DND-41 (cell line): ENCODE data around the gene CLPTM1L.

Source experiments
- ATAC-seq: fragments of 200-7000 bp; cut with Tn5 transposase; 3 replicates; pipeline ENCODE4 v1.9.1; 2021; ENCODE audit warnings: low read depth; ENCODE audit not compliant: insufficient read depth
- DNase-seq: peaks from one replicate; pipeline ENCODE4 v3.0.0-alpha.2; 2020
- H2AFZ ChIP-seq: 2 replicates; pipeline ENCODE4 v1.6.0; 2012; ENCODE audit warnings: low read depth, low read length
- H3K27ac ChIP-seq: 2 replicates; pipeline ENCODE4 v1.5.1; 2012; ENCODE audit warnings: low read length, inconsistent platforms
- H3K27me3 ChIP-seq: fragments of 200-600 bp; sonication (generic); 2 replicates; pipeline ENCODE4 v1.6.0; 2012; ENCODE audit warnings: low read length, mild to moderate bottlenecking, inconsistent platforms; ENCODE audit not compliant: insufficient read depth, poor library complexity
- H3K36me3 ChIP-seq: 2 replicates; pipeline ENCODE4 v1.5.1; 2012; ENCODE audit warnings: low read length, inconsistent platforms; ENCODE audit not compliant: insufficient read depth
- H3K4me1 ChIP-seq: 2 replicates; pipeline ENCODE4 v1.5.1; 2012; ENCODE audit warnings: mild to moderate bottlenecking, low read length; ENCODE audit not compliant: insufficient read depth
- H3K4me2 ChIP-seq: 2 replicates; pipeline ENCODE4 v1.6.0; 2012; ENCODE audit warnings: mild to moderate bottlenecking, moderate library complexity, low read length, inconsistent platforms; ENCODE audit not compliant: insufficient read depth
- H3K4me3 ChIP-seq, 2 experiments: fragments of 200-600 bp in 1 of 2; shearing (Covaris generic) in 1 of 2; 2 replicates each; pipeline ENCODE4 v1.5.1; 2012 to 2016; ENCODE audit warnings: inconsistent platforms in 2 of 2, low read length in 2 of 2, mild to moderate bottlenecking in 2 of 2, low read depth in 1 of 2, moderate library complexity in 1 of 2
- H3K79me2 ChIP-seq: 2 replicates; pipeline ENCODE4 v1.6.0; 2012; ENCODE audit warnings: low read length, inconsistent platforms; ENCODE audit not compliant: insufficient read depth
- H3K9ac ChIP-seq: 2 replicates; pipeline ENCODE4 v1.6.0; 2012; ENCODE audit warnings: low read depth, mild to moderate bottlenecking, inconsistent platforms, low read length, moderate library complexity
- H3K9me3 ChIP-seq: 2 replicates; pipeline ENCODE4 v1.5.1; 2012; ENCODE audit warnings: low read length, moderate library complexity, mild to moderate bottlenecking, inconsistent platforms; ENCODE audit not compliant: insufficient read depth, severe bottlenecking
- H4K20me1 ChIP-seq: 2 replicates; pipeline ENCODE4 v1.6.0; 2012; ENCODE audit warnings: low read length; ENCODE audit not compliant: insufficient read depth
- EZH2 ChIP-seq: IDR thresholded peaks from 3 replicates; pipeline ENCODE4 v1.6.1; 2012; ENCODE audit warnings: borderline replicate concordance, low read depth, mild to moderate bottlenecking, moderate library complexity, low read length, inconsistent platforms; ENCODE audit not compliant: severe bottlenecking
- TF ChIP-seq, protein P1 (sequence below): IDR thresholded peaks from 2 replicates; pipeline ENCODE4 v1.5.1; 2012; ENCODE audit warnings: borderline replicate concordance, low read length, moderate library complexity, mild to moderate bottlenecking; ENCODE audit not compliant: poor library complexity, severe bottlenecking; ENCODE audit errors: extremely low read depth

Gene CLPTM1L

DNA sequence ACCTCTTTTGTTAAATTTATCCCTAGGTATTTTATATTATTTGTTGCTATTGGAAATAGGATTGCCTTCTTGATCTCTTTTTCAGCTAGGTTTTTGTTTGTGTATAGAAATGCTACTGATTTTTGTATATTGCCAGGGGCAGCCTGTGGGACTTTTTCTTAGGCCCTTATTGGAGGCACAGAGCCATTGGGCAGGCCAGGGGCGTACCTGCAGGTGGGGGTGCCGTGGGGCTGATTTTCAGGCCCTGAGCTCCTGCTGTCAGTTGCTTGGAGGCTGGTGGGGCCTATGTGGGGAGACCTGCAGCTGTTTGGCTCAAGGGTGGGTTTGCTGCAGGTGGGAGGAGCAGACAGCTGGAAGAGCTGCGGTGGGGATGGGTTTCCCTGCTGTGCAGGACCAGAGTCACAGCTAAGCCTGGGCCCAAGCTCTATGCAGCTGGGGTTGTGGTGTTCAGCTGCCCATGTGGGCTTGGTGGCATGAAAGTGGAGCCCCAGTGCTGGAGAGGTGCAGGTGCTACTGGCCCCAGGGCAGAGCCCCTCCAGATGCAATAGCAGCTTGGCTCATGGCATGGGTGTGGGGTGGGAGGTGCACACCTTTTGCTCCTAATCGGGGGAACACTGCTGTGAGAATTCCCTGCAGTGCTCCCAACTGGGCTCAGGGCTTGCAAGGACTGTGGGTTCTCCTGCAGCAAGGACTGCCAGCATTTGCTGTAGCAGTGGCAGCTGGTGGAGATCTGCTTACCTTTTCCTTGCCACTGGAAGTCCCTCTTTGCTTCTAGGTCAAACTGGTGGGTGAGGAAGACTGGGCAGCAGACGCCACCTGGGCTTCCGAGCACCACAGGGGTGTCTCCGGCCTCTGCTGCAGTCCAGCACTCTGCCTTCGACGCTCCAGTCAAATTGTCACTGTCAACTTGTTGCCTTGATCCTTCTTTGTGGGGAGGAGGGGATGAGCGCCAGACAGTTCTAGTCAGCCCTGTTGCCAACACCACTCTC lies 7.6 kb upstream of the CLPTM1L start:
- TF ChIP-seq, protein P1, sequence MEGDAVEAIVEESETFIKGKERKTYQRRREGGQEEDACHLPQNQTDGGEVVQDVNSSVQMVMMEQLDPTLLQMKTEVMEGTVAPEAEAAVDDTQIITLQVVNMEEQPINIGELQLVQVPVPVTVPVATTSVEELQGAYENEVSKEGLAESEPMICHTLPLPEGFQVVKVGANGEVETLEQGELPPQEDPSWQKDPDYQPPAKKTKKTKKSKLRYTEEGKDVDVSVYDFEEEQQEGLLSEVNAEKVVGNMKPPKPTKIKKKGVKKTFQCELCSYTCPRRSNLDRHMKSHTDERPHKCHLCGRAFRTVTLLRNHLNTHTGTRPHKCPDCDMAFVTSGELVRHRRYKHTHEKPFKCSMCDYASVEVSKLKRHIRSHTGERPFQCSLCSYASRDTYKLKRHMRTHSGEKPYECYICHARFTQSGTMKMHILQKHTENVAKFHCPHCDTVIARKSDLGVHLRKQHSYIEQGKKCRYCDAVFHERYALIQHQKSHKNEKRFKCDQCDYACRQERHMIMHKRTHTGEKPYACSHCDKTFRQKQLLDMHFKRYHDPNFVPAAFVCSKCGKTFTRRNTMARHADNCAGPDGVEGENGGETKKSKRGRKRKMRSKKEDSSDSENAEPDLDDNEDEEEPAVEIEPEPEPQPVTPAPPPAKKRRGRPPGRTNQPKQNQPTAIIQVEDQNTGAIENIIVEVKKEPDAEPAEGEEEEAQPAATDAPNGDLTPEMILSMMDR: no peak
- TF ChIP-seq EZH2: no peak
- Histone ChIP-seq H3K4me2 (no peak overlapping the region), H3K4me3 (no peak overlapping the region), H3K36me3 (no peaks in the 10 kb centered on the region), H3K9me3 (no peaks in the 10 kb centered on the region), H3K9ac (no peak overlapping the region), H4K20me1 (no peaks in the 10 kb centered on the region), H3K79me2 (no peaks in the 10 kb centered on the region), H3K27ac (peak overlapping the region; percentile 43; the same call in 1 of the 2 replicates), H2AFZ (no peak overlapping the region), H3K4me1 (peaks cover 6% of the 10 kb centered on the region; the same call in 1 of the 2 replicates), H3K27me3 (no peaks in the 10 kb centered on the region)
- ATAC-seq: peak; percentile 65
- peak; percentile 43 for DNase-seq

DNA sequence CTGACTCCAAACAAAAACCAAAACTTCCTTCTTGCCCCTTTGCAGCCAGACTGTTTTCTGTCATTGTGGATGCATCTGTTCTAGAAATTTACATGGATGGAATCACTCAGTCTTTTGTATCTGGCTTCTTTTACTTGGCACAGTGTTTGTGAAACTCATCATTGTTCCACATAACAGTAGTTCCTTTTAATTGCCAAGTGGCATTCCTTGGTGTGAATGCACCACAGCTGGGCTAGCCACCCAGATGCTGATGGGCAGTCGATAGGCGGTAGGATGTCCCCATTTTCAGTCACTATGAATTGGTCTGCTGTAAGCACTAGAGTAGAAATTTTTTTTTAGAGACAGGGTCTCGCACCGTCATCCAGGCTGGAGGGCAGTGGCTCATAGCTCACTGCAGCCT lies 6.3 kb upstream of the CLPTM1L start:
- Histone ChIP-seq H3K36me3 (no peaks in the 10 kb centered on the region; the same call in 1 of the 2 replicates), H4K20me1 (no peaks in the 10 kb centered on the region), H2AFZ (no peak overlapping the region), H3K4me1 (peaks cover 10% of the 10 kb centered on the region), H3K79me2 (peaks cover 2% of the 10 kb centered on the region; the same call in 1 of the 2 replicates), H3K4me2 (no peak overlapping the region), H3K9me3 (no peaks in the 10 kb centered on the region), H3K4me3 (no peak overlapping the region), H3K27ac (no peak overlapping the region), H3K9ac (no peak overlapping the region), H3K27me3 (no peaks in the 10 kb centered on the region)
- DNase-seq (no peak), ATAC-seq (no peak)
- TF ChIP-seq EZH2: no peak
- TF ChIP-seq, protein P1: no peak

DNA sequence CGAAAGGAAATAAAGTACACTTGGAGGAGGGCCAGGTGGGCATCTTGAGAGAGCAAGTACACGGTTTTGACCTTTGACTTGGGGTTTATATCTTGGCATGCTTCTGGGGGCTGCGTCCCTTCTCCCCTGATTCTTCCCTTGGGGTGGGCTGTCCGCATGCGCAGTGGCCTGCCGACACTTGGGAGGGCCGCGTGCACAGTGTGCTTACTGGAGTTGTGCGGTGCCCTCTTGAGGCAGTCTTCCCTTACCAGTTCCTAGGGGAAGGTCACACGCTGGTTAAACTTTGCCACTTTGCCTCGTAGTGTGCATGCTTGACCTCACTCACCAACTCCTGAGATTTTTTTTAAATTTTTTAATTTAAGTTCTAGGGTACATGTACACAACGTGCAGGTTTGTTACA lies 4.3 kb upstream of the CLPTM1L start:
- Histone ChIP-seq H3K36me3 (no peaks in the 10 kb centered on the region; the same call in 1 of the 2 replicates), H3K9ac (no peak overlapping the region), H3K27ac (no peak overlapping the region), H3K27me3 (no peaks in the 10 kb centered on the region), H3K4me1 (peaks cover 19% of the 10 kb centered on the region), H3K9me3 (no peaks in the 10 kb centered on the region), H3K79me2 (peaks cover 18% of the 10 kb centered on the region), H3K4me3 (no peak overlapping the region), H2AFZ (no peak overlapping the region), H3K4me2 (no peak overlapping the region), H4K20me1 (no peaks in the 10 kb centered on the region)
- no peak for DNase-seq
- ATAC-seq: no peak
- TF ChIP-seq, protein P1: peak; percentile 38
- no peak for TF ChIP-seq EZH2
